ENCODE results near the gene LCOR. TPM values are rescaled to one million over a fixed set of nuclear protein-coding genes. Genes with fewer than 3 reads are reported as not detected.

Gene LCOR
- total RNA-seq, 4 donors from 2014 or later = 22.3 to 220 (median 38.5) TPM

DNA sequence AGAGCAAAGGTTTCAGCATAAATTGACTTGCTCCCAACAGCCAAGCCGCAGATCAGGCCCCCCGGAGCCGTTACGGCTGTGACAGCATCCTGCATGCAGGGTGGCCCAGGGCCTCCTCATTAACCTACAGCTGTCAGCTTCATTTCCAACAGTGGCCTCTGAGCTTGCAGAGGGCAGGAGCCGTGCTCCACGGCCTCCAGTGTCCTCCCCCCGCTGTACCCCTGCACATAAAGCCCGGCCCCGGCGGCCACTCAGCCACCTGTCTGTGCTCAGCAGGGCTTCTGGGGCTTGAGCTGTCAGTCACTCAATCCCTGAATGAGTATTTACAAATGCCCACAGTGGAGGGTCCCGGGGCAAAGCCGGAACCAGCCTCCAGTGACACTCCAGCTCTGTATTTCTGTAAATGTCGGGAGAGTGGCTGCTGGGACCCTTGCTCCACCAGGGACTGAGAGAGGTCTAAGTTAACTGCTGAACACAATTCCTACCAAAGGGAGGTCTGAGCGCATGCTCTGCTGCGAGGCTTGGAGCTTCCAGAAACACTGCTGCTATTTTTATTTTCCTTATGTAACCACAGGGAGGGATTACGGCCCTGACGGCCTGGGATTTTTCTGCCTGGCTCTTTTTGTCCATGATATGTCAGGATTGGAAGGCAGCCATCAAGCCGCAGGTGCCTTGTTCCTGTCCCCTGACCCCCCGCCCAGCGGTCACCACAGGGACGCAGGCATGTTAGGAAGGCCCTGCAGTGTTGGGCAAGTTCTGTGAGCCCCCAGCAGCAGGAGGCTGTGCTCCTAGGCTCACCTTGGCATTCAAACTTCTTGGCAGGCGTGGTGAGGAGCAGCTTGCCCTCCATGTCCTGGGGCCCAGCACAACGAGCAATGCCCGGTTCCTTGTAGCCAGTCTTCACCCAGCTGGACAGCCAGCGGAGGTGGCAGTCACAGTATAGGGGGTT lies 188.6 kb downstream of the LCOR start:
- ATAC-seq = peak; percentile 73
- no peaks in the 10 kb centered on the region for H3K27me3 ChIP-seq
- H3K4me3 ChIP-seq = no peak overlapping the region
- TF ChIP-seq EP300 (IDR thresholded peaks at IDR 0.05) (no peak), POLR2A (IDR thresholded peaks at IDR 0.05) (no peak), POLR2AphosphoS5 (IDR thresholded peaks at IDR 0.05) (peak; percentile 41)
- TF ChIP-seq, protein P1, sequence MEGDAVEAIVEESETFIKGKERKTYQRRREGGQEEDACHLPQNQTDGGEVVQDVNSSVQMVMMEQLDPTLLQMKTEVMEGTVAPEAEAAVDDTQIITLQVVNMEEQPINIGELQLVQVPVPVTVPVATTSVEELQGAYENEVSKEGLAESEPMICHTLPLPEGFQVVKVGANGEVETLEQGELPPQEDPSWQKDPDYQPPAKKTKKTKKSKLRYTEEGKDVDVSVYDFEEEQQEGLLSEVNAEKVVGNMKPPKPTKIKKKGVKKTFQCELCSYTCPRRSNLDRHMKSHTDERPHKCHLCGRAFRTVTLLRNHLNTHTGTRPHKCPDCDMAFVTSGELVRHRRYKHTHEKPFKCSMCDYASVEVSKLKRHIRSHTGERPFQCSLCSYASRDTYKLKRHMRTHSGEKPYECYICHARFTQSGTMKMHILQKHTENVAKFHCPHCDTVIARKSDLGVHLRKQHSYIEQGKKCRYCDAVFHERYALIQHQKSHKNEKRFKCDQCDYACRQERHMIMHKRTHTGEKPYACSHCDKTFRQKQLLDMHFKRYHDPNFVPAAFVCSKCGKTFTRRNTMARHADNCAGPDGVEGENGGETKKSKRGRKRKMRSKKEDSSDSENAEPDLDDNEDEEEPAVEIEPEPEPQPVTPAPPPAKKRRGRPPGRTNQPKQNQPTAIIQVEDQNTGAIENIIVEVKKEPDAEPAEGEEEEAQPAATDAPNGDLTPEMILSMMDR (IDR thresholded peaks at IDR 0.05) = peak in 1 of 4 experiments; percentile 16
- peak overlapping the region in 3 of 4 donors; percentile 70 to 82 (median 80) for H3K27ac ChIP-seq
- peaks cover 0 to 54% (median 11%) of the 10 kb centered on the region in 3 donors for H3K4me1 ChIP-seq
- WGBS, 2 donors (ENCODE audit: low coverage in 1 of 2) = 12 to 25% methylated on average over 3 to 9 of the region's 25 CpGs
- H3K36me3 ChIP-seq = no peaks in the 10 kb centered on the region
- no peaks in the 10 kb centered on the region for H3K9me3 ChIP-seq

DNA sequence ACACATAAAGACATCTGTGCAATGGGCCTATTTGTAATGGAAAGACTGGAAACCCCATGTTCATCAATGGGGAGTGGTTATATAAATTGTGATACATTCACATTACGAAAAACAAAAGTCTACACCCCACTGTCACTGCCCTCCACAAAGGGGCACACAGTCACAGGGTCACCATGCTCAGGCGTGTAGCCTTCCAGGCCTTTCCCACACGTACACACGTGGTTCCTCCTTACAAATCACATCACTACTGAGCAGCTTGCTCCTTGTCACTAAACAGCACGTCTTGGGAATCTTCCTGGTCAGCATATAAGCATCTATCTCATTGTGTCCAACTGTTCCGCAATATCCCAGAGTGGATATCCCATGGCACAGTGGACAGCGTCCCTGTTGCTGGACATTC lies 190.5 kb downstream of the LCOR start:
- WGBS, 2 donors (ENCODE audit: low coverage in 1 of 2) = 89 to 92% methylated on average over 6 of the region's 7 CpGs
- H3K36me3 ChIP-seq = no peaks in the 10 kb centered on the region
- H3K9me3 ChIP-seq = no peaks in the 10 kb centered on the region
- ATAC-seq = no peak
- TF ChIP-seq POLR2AphosphoS5 (IDR thresholded peaks at IDR 0.05) (no peak), EP300 (IDR thresholded peaks at IDR 0.05) (no peak), POLR2A (IDR thresholded peaks at IDR 0.05) (no peak)
- TF ChIP-seq, protein P1 (IDR thresholded peaks at IDR 0.05) = no peak
- H3K27me3 ChIP-seq = no peaks in the 10 kb centered on the region
- no peak overlapping the region for H3K4me3 ChIP-seq
- peaks cover 0 to 55% (median 11%) of the 10 kb centered on the region in 3 donors for H3K4me1 ChIP-seq
- H3K27ac ChIP-seq = no peak overlapping the region

DNA sequence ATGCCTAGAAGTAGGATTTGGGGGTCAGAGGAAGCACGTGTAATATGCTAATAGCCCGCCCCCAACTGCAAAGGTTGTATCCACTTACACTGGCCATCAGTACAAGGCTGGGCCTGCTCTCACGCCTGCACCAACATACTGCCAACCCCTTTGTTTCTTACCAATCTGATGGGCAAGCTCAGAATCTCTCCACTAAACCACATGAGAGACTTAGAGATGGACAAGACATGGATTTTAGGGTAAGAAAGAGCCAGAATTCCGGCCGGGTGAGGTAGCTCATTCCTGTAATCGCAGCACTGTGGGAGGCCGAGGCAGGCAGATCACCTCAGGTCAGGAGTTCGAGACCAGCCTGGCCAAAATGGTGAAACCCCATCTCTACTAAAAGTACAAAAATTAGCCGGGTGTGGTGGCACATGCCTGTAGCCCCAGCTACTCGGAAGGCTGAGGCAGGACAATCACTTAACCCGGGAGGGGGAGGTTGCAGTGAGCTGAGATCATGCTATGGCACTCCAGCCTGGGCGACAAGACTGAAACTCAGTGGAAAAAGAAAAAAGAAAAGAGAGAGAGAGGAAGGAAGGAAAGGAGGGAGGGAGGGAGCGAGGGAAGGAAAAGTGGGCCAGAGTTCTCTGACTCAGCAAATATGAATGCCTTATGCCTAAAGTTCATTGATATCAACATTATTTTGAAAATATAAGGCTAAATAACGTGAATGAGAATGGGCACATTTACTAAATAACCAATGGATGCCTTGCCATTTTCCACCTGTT lies 191.5 kb downstream of the LCOR start:
- Histone ChIP-seq H3K9me3 (no peaks in the 10 kb centered on the region), H3K36me3 (no peaks in the 10 kb centered on the region), H3K4me1 (peaks cover 0 to 55% (median 11%) of the 10 kb centered on the region in 3 donors), H3K4me3 (no peak overlapping the region), H3K27ac (peak overlapping the region in 3 of 4 donors; percentile 56 to 75 (median 59)), H3K27me3 (no peaks in the 10 kb centered on the region)
- TF ChIP-seq, protein P1 (IDR thresholded peaks at IDR 0.05) = no peak
- TF ChIP-seq EP300 (IDR thresholded peaks at IDR 0.05) (no peak), POLR2AphosphoS5 (IDR thresholded peaks at IDR 0.05) (no peak), POLR2A (IDR thresholded peaks at IDR 0.05) (no peak)
- WGBS, 2 donors (ENCODE audit: low coverage in 1 of 2) = 22 to 43% methylated on average over 5 to 10 of the region's 14 CpGs
- no peak for ATAC-seq

DNA sequence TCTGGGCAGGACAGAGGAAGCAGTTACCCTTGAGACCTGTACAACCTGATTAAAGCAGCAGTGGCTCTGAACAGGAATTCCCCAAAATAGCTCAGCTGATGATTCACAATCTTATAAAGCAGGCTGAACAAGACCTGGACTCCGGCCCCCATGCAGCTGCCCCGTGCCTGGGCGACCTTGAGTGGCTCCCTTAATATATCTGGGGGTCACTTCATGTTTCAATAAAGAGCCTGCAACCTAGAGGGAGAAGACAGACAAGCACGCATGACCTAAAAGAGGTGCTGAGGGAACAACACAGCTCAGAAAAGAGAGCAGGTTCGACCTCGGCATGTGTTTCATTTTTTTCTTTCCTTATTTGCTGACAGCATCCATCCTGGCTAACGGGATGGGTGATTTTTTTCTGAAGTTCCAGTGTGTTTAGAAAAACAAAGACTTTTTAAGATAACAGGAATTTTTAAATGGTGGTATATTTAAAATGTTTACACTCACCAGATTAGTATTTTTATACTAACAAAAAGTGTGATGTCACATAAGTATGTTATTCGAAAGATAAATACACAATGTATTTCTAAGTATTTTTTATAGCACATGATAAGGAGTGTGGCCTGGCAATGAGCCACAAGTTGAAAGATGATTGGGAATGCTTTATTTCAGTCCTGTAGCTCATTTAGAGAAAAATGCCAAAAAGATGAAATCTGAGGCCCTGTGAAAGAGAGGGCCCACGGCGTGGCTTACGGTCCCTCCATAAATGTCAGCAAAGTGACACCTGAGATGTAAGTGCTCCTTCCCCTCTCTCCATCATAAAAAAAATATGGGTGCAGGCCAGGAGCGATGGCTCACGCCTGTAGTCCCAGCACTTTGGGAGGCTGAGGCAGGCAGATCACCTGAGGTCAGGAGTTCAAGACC lies 192.3 kb downstream of the LCOR start:
- Histone ChIP-seq H3K36me3 (no peaks in the 10 kb centered on the region), H3K27ac (peak overlapping the region in 3 of 4 donors; percentile 56 to 75 (median 59)), H3K4me1 (peaks cover 0 to 54% (median 11%) of the 10 kb centered on the region in 3 donors), H3K27me3 (no peaks in the 10 kb centered on the region), H3K9me3 (no peaks in the 10 kb centered on the region), H3K4me3 (no peak overlapping the region)
- peak; percentile 57 for ATAC-seq
- TF ChIP-seq POLR2AphosphoS5 (IDR thresholded peaks at IDR 0.05) (no peak), POLR2A (IDR thresholded peaks at IDR 0.05) (no peak), EP300 (IDR thresholded peaks at IDR 0.05) (no peak)
- TF ChIP-seq, protein P1 (IDR thresholded peaks at IDR 0.05) = no peak
- 31% methylated on average over 10 to 13 of the region's 13 CpGs for WGBS, 2 donors (ENCODE audit: low coverage in 1 of 2)
